Kidney (tissue), 14 donors: Measurements from ENCODE around the gene TNMD. TPM values are rescaled to one million over a fixed set of nuclear protein-coding genes. Genes with fewer than 3 reads are reported as not detected.

Source experiments
- DNase-seq, 5 donors: peaks; one replicate each; pipeline ENCODE4 v3.0.0-alpha.2; 2013 to 2020
- FAIRE-seq: peaks from 2 replicates; lab custom pipeline; 2012; peaks lifted over from hg19 to GRCh38; lab: Jason Lieb, UNC
- H3K27ac ChIP-seq, 2 donors: one replicate each; pipeline ENCODE4 v1.7.0; 2013; ENCODE audit warnings: low read depth in 2 of 2, low read length in 2 of 2, inconsistent platforms in 1 of 2
- H3K27me3 ChIP-seq: one replicate; pipeline ENCODE4 v1.7.1; 2013; ENCODE audit warnings: low read length, inconsistent platforms; ENCODE audit not compliant: control insufficient read depth, insufficient read depth
- H3K36me3 ChIP-seq, 3 donors: one replicate each; pipeline versions ENCODE4 v1.7.0 to v1.7.1; 2013; ENCODE audit warnings: low read length in 3 of 3, control low read depth in 1 of 3, inconsistent platforms in 1 of 3; ENCODE audit not compliant: insufficient read depth in 3 of 3, control insufficient read depth in 2 of 3
- H3K4me1 ChIP-seq, 3 donors: one replicate each; pipeline versions ENCODE4 v1.7.0 to v1.7.1; 2013; ENCODE audit warnings: low read length in 3 of 3, inconsistent platforms in 1 of 3, low read depth in 1 of 3; ENCODE audit not compliant: control insufficient read depth in 2 of 3, insufficient read depth in 2 of 3
- H3K4me3 ChIP-seq, 3 donors: one replicate each; pipeline versions ENCODE4 v1.7.0 to v1.8.1; 2013; ENCODE audit warnings: low read length in 3 of 3, control low read depth in 1 of 3, inconsistent platforms in 1 of 3
- H3K9ac ChIP-seq, 3 donors: one replicate each; pipeline versions ENCODE4 v1.7.0 to v1.7.1; 2013; ENCODE audit warnings: low read length in 3 of 3, control low read depth in 1 of 3, inconsistent platforms in 1 of 3
- H3K9me3 ChIP-seq, 3 donors: one replicate each; pipeline versions ENCODE4 v1.7.0 to v1.7.1; 2013; ENCODE audit warnings: low read length in 3 of 3, control low read depth in 1 of 3, inconsistent platforms in 1 of 3; ENCODE audit not compliant: control insufficient read depth in 2 of 3, insufficient read depth in 1 of 3
- intact Hi-C: fragments of 100-400 bp; cut with DNase I; formaldehyde crosslinking; loops from one replicate; pipeline ENCODE4 v1.11.1; 2022
- polyA plus RNA-seq: library from polyadenylated mRNA; stranded (reverse); fragments of 350-450 nt; fragmentation: Illumina TruSeq; extraction: RNeasy Lipid Tissue Mini Kit (QIAGEN cat#74804); gene quantifications from one replicate; pipeline ENCODE4 v1.2.3, GENCODE V29; 2014; ENCODE audit warnings: low read depth, low replicate concordance; ENCODE audit not compliant: insufficient read depth
- total RNA-seq: library from RNA; stranded (reverse); fragmentation: NEBNext Ultra II Directional; extraction: Animal tissue kit (Norgen Biotek cat#: 25700); gene quantifications from one replicate; pipeline ENCODE4 v1.2.1, GENCODE V29; 2021
- TF ChIP-seq, protein P1 (sequence below): IDR thresholded peaks from 3 replicates; pipeline ENCODE4 v1.5.1; 2012; ENCODE audit warnings: mild to moderate bottlenecking, moderate library complexity, borderline replicate concordance; ENCODE audit not compliant: insufficient read depth; ENCODE audit errors: extremely low read depth
- donor health status: control.
- donor health status: control.
- donor health status: control.
- donor health status: control.
- donor health status: control.
- donor health status: DM: yes; HTN: yes; CAD: no.
- donor health status: Normal renal cell carcinoma (clear cell type).

TNMD gene
- total and polyA plus RNA-seq, 2 donors from 2014 or later = 0.63 to 2.6 TPM

DNA sequence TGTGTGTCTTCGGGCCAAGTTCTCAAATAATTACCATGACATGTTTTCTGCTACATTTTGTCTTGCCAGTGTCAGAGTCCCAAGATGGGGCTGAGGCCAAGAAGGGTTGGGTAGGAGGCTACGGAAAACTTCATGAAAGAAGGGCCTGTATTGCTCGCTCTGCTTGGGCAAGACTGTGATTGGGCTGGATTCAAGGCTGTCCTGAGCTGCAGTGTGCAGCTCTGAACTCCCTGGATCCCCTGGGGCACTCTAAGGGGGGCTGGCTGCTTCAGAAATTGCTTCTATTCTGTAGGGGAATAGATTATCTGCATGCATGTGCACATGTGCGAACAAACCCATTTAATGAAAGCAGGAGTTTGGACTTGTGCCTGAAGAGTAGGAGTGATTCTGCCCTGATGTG lies 38.3 kb downstream of the TNMD start:
- H3K27ac ChIP-seq = no peak overlapping the region
- no peak overlapping the region for H3K9ac ChIP-seq
- DNase-seq (no peak), FAIRE-seq (no peak)
- H3K36me3 ChIP-seq = no peaks in the 10 kb centered on the region
- TF ChIP-seq, protein P1, sequence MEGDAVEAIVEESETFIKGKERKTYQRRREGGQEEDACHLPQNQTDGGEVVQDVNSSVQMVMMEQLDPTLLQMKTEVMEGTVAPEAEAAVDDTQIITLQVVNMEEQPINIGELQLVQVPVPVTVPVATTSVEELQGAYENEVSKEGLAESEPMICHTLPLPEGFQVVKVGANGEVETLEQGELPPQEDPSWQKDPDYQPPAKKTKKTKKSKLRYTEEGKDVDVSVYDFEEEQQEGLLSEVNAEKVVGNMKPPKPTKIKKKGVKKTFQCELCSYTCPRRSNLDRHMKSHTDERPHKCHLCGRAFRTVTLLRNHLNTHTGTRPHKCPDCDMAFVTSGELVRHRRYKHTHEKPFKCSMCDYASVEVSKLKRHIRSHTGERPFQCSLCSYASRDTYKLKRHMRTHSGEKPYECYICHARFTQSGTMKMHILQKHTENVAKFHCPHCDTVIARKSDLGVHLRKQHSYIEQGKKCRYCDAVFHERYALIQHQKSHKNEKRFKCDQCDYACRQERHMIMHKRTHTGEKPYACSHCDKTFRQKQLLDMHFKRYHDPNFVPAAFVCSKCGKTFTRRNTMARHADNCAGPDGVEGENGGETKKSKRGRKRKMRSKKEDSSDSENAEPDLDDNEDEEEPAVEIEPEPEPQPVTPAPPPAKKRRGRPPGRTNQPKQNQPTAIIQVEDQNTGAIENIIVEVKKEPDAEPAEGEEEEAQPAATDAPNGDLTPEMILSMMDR = no peak
- intact Hi-C loops = no loop called here
- no peaks in the 10 kb centered on the region for H3K4me1 ChIP-seq
- no peaks in the 10 kb centered on the region for H3K9me3 ChIP-seq
- no peak overlapping the region for H3K4me3 ChIP-seq
- no peaks in the 10 kb centered on the region for H3K27me3 ChIP-seq

DNA sequence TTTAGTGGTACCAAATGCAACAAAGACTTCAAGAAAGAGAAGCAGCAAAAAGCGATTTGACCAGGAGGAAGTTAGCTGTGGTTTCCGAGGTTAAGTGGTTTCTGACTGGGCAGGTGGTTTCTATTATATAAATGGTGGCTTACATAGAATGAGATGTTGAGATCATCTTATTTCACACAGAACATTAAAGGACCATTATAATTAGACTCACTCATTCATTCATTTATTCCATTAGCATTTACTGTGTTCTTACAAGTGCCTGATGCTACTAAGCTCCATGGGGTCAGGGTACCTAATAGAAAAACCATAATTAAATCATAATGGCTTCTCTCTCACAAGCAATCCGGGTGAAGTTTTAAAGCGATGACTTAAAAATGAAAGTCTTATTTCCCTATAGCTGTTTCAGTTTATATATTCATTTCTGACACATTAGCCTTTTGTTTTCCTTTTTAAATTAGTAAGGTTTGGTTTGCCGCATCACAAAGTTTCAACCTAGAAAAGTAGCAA lies 41.3 kb downstream of the TNMD start:
- intact Hi-C loops = no loop called here
- DNase-seq (no peak), FAIRE-seq (peak; percentile 51)
- Histone ChIP-seq H3K9me3 (no peaks in the 10 kb centered on the region), H3K4me1 (no peaks in the 10 kb centered on the region), H3K4me3 (no peak overlapping the region), H3K9ac (no peak overlapping the region), H3K27me3 (no peaks in the 10 kb centered on the region), H3K27ac (no peak overlapping the region), H3K36me3 (peaks cover 0 to 10% (median 0%) of the 10 kb centered on the region in 3 donors)
- TF ChIP-seq, protein P1 = no peak

DNA sequence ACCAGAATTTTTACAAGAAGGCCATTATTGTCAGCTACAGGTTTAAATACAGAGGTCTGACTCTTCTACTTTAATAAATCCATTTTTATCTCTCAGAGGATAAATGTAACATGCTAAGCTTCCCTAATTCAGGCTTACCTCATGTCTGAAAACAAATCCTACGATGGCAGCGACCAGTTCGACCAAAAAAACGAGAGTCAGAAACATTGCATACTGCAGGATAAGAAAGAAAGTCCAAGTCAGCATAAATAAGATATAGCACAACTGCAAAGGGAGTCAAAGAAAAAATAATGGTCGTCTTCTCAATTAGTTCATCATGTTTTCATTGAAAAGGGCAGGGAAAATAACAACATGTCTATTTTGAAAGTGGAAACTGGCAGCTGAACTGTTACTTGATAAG lies 50.3 kb downstream of the TNMD start:
- H3K27ac ChIP-seq = no peak overlapping the region
- TF ChIP-seq, protein P1 = no peak
- FAIRE-seq = no peak

DNA sequence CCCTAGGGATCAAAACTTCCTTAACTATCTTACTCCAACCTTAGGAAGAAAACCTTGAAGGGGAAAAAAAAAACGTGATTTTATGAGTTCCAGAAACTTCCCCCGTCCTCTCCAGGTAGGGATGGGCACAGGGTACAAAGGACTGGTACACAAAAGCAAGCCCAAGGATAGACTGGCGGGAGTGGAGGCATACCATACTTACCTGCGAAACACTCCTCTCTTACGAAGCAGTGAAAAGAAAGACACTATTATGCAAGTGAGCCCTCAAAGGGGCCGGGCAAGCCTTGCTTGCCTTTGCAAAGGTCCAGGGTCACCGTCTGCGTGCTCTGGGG lies 51.2 kb downstream of the TNMD start:
- H3K9me3 ChIP-seq = no peaks in the 10 kb centered on the region
- H3K4me1 ChIP-seq = no peaks in the 10 kb centered on the region
- FAIRE-seq (no peak), DNase-seq (no peak)
- H3K4me3 ChIP-seq = peak overlapping the region; percentile 61 to 82 (median 72)
- H3K27ac ChIP-seq = peak overlapping the region in 1 of 2 donors; percentile 47
- peak overlapping the region; percentile 15 to 71 (median 38) for H3K9ac ChIP-seq
- H3K27me3 ChIP-seq = peaks cover 2% of the 10 kb centered on the region
- TF ChIP-seq, protein P1 = no peak
- H3K36me3 ChIP-seq = peaks cover 0 to 4% (median 0%) of the 10 kb centered on the region in 3 donors
- intact Hi-C loops = no loop called here

More for the DNA sequence above, 50.3 kb downstream of the TNMD start:
- Histone ChIP-seq H3K36me3 (peaks cover 0 to 8% (median 0%) of the 10 kb centered on the region in 3 donors), H3K9ac (no peak overlapping the region), H3K27me3 (peaks cover 2% of the 10 kb centered on the region), H3K4me3 (peak overlapping the region in 2 of 3 donors; percentile 61 to 82), H3K9me3 (no peaks in the 10 kb centered on the region), H3K4me1 (no peaks in the 10 kb centered on the region)
- no peak for DNase-seq
- intact Hi-C loops = no loop called here
